WERI-Rb-1 (cell line): ENCODE measurements around the gene MAP4K3.

Experiments
- DNase-seq: peaks from one replicate; pipeline ENCODE4 v3.0.0-alpha.2; 2020
- H3K27ac ChIP-seq: fragments of 250-450 bp; sonication (Bioruptor Pico); 2 replicates; pipeline ENCODE4 v1.5.1; 2020; ENCODE audit warnings: mild to moderate bottlenecking, moderate library complexity
- H3K27me3 ChIP-seq: fragments of 250-450 bp; sonication (Bioruptor Pico); 2 replicates; pipeline ENCODE4 v1.5.1; 2021; ENCODE audit warnings: mild to moderate bottlenecking, low read depth, moderate library complexity; ENCODE audit not compliant: insufficient read depth, severe bottlenecking
- H3K36me3 ChIP-seq: fragments of 250-450 bp; sonication (Bioruptor Pico); 2 replicates; pipeline ENCODE4 v1.5.1; 2020; ENCODE audit warnings: mild to moderate bottlenecking, moderate library complexity
- H3K4me3 ChIP-seq: 2 replicates; pipeline ENCODE4 v1.5.1; 2011; ENCODE audit warnings: low read depth, mild to moderate bottlenecking, control low read depth, low read length
- H3K9me3 ChIP-seq: fragments of 250-450 bp; sonication (Bioruptor Pico); 2 replicates; pipeline ENCODE4 v1.5.1; 2021; ENCODE audit warnings: mild to moderate bottlenecking, moderate library complexity; ENCODE audit not compliant: severe bottlenecking
- CTCF ChIP-seq: IDR thresholded peaks from 2 replicates; pipeline ENCODE4 v1.5.1; 2011; ENCODE audit warnings: low read depth, mild to moderate bottlenecking, control low read depth, inconsistent platforms, low read length

Gene MAP4K3

DNA sequence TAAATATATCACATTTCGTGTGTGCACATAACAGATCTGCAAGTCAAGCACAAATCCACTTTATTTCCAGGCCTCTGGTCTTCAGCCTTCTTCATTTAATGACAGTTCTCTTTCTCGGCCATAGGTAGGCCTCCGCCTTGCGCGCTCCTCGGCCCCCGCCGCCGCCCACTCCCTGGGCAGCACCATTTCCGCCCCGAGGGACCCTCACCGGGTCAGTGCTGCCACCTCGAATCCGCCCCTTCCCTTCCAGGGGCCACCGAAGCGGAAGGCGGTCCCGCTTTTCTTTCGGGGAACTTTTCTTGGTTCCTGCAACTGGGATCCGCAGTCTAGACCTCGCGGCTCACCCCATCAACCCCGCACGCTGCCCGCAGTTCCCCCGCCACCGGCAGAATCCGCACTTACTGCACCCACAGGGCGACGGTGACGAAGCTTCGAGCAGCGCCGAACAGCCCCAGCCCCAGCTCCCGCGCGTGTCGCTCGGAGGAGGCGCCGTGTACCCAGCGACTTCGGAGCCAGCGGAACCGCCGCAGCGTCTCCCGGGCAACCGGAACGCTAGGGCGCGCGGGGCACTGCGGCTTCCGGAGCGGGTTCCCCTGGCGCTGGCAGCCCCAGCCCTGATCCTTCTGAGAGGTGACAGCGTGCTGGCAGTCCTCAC, 193.5 kb downstream of the MAP4K3 start, which contains the start of gene CDKL4:
Gene CDKL4 (minus strand): TSS at position 502 of the 655 bp plus-strand sequence.
- Histone ChIP-seq H3K9me3 (no peaks in the 10 kb centered on the region), H3K27me3 (no peaks in the 10 kb centered on the region), H3K36me3 (peaks cover under 1% of the 10 kb centered on the region; the same call in 1 of the 2 replicates), H3K27ac (no peak within 1 kb of the TSS), H3K4me3 (no peak within 1 kb of the TSS)
- no peak for TF ChIP-seq CTCF
- no peak for DNase-seq

GRCh38 chr2:39241588-39241987, 195.5 kb downstream of the MAP4K3 start:
- Histone ChIP-seq H3K4me3 (no peak overlapping the region), H3K27ac (no peak overlapping the region), H3K9me3 (no peaks in the 10 kb centered on the region), H3K36me3 (no peaks in the 10 kb centered on the region), H3K27me3 (no peaks in the 10 kb centered on the region)
- no peak for DNase-seq
- no peak for TF ChIP-seq CTCF

- Histone ChIP-seq H3K27ac (no peak overlapping the region), H3K4me3 (no peak overlapping the region), H3K9me3 (no peaks in the 10 kb centered on the region), H3K27me3 (no peaks in the 10 kb centered on the region), H3K36me3 (no peaks in the 10 kb centered on the region)
- no peak for TF ChIP-seq CTCF
- no peak for DNase-seq
Observed at GRCh38 chr2:39240758-39241157, 196.3 kb downstream of the MAP4K3 start.

- no peak for TF ChIP-seq CTCF
- Histone ChIP-seq H3K4me3 (no peak overlapping the region), H3K9me3 (no peaks in the 10 kb centered on the region), H3K36me3 (no peaks in the 10 kb centered on the region), H3K27ac (no peak overlapping the region), H3K27me3 (no peaks in the 10 kb centered on the region)
- DNase-seq = no peak
Observed at GRCh38 chr2:39234754-39235153, 202.3 kb downstream of the MAP4K3 start.

GRCh38 chr2:39232141-39232540, 204.9 kb downstream of the MAP4K3 start:
- H3K27me3 ChIP-seq = no peaks in the 10 kb centered on the region
- H3K36me3 ChIP-seq = no peaks in the 10 kb centered on the region
- DNase-seq = no peak
- H3K27ac ChIP-seq = no peak overlapping the region
- H3K4me3 ChIP-seq = no peak overlapping the region
- TF ChIP-seq CTCF = no peak
- no peaks in the 10 kb centered on the region for H3K9me3 ChIP-seq
